NCI-H2196 (cell line): Measurements from ENCODE around the gene APH1B.
"Not testable (repeated sequence)": the region's sequence is repeated elsewhere in the genome, so short reads cannot be mapped to it uniquely, and the experiment has no call there.

Experiments
- DNase-seq: peaks from one replicate; lab custom pipeline; 2025; ENCODE audit not compliant: unreplicated experiment; lab: John Stamatoyannopoulos, UW

APH1B gene

DNA sequence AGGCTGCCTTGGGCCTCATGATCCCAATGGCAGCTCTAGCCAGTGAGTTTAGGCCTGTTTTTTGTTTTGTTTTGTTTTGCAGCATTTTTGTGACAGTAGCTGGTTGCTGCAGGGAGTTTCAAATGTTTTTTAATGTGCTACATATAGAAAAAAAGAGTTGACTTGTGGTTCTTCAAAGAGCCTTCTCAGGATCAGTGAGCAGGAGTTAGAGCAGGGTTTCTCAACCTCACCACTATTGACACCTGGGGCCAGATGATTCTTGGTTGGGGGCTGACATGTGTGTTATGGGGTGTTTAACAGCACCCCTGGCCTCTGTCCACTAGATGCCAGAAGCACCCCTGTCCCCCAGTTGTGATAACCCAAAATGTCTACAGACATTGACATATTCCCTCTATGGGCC is 17.9 kb downstream of the APH1B start:
- no peak for DNase-seq

DNA sequence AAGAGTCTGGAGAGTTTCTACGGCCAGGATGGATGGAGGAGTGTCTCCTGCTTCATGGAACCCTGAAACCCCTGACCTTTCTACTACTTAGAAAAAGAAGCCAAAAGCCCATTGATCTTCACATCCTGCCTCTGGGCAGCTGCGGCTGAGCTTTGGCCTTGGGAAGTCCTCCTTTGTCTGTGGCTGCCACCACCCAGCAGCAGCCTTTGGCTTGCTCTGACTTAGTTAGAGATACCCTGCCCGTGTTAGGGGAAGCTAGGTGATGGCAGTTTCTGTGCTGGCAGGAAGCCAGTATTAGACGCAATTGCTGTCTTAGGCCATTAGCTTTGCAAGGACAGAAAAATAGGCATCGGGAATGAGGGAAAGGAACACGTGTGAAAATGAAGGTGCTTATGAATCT is 18.8 kb downstream of the APH1B start:
- peak; percentile 11 for DNase-seq

DNA sequence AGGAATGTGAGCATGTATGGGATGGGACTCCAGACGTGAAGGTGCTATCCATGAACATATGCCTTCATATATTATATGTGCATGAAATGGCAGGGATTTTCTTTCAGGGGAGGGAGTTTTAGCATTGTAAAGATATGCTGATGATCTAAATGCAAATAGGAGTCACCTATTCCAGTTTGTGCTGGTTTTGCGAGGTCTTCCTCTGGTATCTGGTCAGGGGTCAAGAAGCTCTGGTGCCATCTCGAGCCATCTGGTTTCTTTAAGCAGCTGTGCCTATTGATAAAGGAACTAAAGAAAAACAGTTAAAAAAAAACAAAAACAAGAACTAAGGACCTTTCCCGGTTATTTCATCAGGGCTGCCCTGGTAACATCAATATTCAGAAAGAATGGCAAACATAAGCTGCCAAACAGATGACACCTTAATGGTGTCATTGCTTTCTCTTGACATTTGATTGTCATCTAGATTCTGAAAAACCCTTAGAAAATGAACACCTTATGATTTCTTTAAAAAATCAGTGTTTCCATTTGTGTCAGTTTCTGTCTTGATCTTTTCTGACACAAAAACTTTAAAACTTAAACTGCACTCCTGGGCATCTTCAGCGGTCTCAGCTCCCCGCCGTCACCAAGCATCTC is 22.7 kb downstream of the APH1B start:
- DNase-seq: no peak

DNA sequence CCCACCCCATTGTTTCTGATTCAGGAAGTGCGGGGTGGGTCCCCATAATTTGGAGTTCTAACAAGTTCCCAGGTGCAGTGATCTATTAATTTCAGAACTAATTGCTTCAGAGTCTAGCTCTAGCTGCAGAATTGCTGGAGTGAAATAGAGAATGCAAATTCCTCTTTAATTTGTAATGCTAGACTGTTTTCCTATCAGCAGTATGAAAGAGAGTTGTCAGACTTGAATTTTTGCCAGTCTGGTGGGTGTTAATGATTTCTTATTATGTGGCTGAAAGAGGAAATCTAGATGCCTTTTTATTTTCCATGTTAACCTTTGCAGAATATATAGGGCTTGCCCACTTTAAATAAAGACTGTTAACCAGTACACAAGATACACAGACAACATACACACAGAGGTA is 23.7 kb downstream of the APH1B start:
- no peak for DNase-seq

DNA sequence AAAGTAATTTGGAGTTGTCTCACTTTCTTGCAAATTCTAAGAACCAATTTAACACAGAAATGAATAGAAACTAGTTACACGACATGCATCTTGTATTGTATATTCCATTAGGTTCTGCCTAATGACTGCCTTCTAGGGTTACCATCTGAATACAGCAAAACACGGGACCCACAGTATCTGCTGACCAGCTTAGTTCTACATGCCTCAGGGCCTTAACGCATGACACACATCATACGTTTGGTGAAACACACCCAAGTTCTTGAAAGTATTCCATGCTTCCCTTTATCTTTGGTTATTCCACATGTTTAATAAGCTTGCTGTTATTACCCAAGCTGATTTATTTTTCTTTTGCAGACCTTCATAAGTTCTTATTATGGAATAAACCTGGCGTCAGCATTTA is 27.9 kb downstream of the APH1B start:
- no peak for DNase-seq

DNA sequence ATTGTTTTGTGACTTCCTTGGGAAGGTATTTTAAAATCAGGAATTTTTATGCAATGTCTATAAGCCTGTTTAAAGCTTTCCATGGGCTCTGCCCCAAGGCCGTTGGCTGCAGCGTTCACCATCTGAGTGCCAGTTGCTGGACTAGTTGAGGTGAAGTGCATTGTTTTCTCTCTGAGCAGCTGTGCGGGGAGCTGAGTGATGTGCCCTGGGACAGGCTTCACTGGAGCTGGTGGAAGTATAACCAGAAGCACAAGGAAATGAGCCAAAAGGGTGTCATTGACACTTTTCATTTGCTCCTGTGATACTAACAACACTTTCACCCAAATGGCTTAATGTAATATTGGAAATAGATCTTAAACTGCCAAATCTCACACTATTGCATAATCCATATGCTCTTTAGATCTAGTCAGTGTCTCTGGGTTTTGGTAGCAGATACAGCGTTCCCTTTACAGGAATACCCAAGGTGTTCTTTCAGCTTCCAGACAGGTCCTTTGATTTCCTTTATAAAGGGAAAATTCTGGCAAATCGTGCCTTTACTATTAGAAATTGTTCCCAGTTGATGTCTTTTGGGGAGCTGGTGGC is 29.2 kb downstream of the APH1B start:
- no peak for DNase-seq

DNA sequence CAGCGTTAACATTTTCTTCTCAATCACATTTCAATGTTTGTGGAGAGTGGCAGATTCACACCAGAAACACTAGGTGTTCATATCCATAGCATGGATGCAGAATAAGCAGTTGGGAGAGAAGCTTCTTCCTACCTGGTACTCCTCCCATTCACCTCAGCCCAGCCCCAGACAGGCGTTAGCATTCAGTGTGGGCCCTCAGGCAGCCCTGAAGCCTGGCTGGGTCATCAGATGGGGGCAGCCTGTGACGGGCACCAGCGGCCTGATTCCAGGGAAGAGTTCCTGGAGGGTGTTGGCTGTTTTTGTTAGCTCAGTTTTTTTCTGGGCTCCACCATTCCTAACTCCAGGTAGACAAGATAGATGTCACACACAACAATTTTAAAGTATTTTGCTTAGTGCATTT is 31.1 kb downstream of the APH1B start:
- DNase-seq: no peak

DNA sequence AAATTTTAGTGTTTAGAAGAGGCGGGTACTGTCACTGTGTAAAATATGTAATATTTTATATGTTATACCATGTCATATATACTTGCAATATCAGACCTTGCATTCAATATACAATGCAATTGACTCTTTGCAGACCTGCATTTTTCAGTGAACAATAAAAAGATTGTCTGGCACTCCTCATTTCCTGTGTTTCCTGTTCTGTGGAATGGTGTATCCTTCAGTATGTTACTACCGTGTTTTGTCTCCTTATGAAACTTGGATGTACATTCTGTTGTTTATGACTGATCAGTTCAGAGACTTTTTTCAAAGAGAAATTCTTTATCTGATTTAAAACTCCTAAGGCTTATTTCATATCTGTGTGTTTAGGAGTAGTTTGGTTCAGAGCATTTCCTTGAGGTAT is 31.5 kb downstream of the APH1B start:
- DNase-seq: no peak

DNA sequence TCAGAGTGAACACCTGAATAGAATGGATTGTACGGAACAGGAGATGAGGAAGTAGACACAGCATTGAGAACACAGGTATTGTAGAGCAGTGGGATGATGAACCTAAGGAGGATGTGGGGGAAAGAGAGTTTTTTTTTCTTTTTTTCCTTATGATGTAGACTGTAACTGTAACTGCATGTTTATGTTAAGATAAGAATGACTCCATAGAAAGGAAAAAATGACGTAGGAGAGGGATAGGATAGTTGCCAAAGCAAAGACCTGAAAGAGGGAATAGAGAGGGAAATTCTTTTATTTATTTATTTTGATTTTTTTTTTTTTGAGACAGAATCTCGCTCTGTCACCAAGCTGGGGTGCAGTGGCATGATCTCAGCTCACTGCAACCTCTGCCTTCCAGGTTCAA is 33.2 kb downstream of the APH1B start:
- DNase-seq: no peak

DNA sequence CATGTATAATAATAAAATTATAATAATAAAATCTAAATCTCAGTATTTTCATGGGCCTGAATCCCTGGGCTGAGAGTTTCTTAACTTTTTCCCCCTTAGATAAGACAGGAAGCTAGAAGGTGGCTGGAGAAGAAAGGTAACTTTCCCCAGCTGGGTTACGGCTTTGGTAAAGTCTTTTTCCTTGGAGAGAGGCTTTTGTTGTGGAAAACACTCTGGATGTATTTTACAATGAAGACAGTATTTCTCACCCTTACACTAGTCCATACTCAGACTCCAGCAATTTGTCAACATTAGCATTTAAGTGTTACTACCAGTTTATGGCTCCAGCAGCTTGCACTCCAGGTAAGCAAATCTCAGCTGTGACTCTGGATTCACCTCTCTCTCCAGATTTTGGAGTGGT is 34.9 kb downstream of the APH1B start:
- no peak for DNase-seq

DNA sequence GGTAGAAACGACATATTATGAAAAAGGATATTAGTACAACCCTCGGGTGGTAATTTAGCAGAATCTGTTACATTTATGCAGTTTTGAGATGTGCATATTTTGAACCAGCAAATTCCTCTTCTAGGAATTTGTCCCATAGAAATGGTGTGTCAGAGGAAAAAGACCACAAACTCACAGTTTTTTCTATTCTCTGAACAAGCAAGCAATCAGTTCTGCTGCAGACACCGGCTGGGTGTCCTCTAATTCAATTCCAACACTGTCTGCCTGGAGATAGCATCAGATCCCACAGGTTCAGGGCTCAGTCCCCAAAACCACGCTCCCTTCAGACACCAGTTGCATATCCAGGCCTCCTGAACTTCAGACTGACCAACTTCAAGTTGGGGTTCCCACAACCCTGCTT is 36.4 kb downstream of the APH1B start:
- no peak for DNase-seq

DNA sequence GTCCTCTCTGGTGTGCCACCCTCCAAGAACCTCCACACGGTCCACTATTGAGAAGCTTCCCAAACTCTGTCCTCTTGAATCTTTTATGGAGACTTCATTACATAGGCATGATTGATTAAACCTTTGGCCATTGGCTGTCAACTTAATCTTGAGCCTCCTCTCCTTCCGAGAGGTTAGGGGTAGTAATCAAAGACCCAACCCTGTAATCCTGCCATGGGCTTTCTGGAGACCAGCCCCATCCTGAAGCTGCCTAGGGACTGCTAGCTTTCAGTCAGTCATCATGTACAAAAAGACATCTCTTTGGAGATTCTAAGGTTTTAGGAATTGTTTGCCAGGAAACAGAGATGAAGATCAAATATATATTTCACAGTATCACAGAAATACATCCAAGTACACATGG is 37.0 kb downstream of the APH1B start:
- no peak for DNase-seq

DNA sequence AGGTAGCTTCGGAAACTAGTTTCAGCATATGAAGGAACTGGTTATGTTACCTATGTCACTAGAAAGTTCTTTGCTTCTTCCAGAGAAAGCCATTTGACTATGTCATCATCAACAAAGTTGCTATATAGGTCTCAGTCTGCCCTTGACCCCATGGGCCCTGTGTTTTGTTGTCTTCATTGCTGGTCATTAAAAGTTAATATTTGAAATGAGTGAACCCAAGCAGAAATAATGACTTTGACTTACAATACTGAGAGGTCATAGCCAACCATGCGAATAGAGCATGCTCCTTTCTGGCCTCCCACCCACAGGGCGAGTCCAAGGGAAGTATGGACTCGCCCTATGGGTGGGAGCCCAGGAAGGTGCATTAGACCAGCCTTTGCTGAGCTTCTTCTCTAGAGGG is 40.9 kb downstream of the APH1B start:
- DNase-seq: no peak

DNA sequence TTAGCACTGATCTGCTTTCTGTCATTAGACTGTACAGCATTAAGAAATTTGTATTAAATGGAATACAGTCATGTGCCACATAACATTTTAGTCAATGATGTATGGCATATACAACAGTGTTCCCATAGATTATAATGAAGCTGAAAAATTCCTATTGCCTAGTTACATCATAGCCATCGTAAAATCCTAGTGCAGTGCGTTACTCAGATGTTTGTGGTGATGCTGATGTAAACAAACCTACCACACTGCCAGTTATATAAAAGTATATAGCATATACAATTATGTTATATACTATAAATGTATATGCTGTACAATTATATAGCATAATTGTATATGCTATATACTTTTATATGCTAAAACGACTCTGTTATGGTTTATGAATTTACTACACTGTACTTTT is 41.7 kb downstream of the APH1B start:
- DNase-seq: no peak

DNA sequence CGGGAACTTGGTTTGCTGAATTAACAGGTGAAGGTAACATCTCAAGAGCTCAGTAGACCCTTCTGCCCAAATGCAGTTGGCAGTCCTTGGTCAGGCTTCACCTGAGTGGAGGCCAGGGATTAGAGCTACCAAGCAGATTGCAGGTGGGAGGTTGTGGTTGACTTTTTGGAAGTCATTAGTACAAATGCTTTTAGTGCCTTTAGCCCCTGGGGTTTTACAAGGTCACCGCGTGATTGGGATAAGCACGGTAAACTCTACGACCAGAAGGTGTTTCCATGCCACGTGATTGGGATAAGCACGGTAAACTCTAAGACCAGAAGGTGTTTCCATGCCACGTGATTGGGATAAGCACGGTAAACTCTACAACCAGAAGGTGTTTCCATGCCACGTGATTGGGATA is 43.0 kb downstream of the APH1B start:
- DNase-seq: not testable (repeated sequence)

DNA sequence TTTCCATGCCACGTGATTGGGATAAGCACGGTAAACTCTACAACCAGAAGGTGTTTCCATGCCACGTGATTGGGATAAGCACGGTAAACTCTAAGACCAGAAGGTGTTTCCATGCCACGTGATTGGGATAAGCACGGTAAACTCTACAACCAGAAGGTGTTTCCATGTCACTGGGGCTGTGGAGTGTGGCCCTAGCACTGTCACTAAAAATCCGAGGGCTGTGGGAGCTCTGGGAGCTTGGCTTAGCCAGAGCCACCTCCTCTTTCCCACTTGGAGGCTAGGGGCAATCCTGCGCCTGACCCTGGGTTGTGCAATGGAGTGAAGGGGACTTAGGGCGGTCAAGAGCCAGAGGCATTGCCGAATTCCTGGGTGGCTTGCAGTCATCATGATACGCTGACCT is 43.6 kb downstream of the APH1B start:
- not testable (repeated sequence) for DNase-seq

DNA sequence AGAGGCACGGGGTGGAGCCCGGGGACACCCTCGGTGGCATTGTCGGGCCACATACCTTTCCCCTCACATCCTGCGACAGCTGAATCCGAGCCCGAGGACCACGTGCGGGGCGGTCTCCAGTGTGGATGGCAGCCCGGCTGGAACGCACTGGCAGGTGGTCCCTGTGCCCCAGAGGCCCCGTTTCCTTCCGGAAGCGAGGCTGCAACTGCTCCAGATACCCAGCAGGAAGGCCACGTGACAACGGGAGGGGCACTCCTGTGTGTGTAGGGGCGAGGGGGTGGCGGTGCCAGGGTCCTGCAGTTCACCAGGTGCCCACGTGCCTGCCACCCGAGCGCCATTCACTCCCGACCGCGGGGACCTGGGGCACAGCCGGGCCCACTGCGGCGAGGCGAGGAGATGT is 44.1 kb downstream of the APH1B start:
- DNase-seq: no peak

DNA sequence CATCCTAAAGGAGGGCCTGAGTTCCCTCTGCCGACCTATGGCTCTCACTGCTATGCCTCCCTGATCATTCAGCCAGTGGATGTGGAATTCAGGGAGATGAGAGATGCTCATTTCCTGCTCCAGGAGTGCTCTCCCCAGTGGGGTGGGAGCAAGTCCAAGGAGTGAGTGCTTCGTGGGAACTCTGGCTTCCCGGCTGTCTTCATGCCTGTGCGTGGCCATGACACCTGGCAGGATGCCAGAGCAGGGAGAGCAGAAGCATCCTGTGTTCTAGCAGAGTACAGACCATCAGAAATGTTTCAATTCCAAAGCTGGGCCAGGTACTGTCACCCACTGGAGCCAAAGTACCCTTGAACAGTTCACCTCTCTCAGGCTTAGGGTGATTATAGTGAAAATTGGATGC is 45.1 kb downstream of the APH1B start:
- DNase-seq: peak; percentile 8

DNA sequence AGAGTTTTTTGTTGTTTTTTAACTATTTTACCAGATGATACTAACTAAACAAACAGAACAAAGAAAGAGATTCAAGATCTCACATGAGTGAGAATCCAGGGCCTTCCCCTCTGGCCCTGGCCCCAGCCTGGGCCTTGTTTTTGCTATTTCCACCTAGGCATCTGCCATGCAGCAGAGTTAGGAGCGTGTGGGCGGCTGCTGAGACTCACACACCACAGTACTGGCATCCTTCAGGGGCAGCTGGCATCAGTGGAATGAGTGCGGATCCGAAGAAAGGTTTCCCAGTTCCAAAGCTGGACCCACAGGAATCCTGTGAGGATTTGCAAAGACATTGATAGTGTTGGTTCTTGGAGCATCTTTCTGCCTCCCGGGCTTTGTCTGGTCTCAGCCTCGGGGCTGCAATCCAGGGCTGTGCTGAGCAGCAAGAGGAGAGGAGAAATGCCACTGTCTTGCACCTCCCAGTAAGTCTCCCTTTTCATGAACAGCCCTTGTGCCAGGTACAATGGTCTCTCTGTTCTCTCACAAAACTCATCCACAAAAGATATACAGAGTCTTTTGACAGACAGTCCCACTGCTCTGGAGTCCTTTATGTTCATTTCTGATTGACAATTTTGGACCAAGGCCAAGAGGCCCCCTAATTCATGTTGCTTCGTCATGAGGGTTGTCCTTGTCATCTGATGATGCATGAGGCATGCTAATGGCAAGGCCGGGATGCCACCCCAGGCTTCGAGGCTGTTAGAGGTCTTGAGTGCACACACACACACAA is 46.6 kb downstream of the APH1B start:
- no peak for DNase-seq

DNA sequence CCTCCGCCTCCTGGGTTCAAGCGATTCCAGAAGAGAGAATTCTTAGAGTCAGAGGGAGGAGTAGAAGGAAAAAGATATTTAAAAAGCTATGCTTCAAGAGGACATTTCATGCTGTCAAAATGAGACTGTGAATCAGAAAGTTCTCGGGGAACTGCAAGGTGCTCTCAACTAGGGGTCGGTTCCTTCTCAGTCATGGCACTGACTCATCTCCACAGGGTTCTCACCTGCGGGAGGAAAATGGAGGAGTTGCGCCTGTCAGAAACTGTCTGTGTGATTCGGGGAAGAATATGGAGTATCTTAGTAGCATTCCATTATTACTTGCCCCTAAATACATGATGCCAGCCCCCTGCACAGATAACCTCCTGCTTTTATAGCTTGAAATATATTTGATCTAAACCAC is 47.4 kb downstream of the APH1B start:
- DNase-seq: no peak

DNA sequence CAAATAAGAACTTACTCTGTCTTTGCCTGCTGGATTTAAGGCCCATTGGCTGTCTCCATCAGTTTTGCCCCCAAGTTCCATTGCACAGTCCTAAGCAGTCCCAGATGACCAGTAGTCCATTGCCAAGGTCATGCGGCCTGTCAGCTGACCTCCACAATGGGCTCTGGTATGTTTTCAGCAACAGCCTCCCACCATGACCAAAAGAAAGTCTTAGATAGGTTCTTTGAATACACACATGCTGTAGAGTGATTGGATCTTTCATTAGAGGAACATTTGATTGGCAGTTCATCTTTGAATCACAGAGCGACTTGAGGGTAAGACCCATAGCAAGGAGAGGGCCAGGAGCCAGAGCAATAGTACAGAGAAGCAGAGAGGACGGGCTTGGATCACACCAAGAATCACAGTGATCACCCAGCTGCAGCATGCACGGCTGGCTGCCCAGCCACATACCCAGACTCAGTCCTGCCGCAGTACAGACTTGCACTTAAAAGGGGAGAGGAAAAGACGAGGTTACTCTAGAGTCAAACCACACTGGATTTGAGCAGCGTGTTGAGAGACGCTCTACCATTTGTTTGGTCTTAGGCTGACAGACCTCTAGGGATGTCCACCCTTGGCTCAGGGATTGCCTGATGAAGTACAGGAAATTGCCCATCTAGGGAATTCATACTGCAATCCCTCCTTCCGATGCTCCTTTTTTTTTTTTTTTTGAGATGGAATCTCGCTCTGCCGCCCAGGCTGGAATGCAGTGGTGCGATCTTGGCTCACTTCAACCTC is 50.4 kb downstream of the APH1B start:
- no peak for DNase-seq
